GM21526 (cell line): Measurements from ENCODE around the gene KCTD10.
"Not testable (repeated sequence)": the region's sequence is repeated elsewhere in the genome, so short reads cannot be mapped to it uniquely, and the experiment has no call there.

ENCODE experiments used
- ATAC-seq: cut with Tn5 transposase; IDR thresholded peaks from one replicate; pipeline ENCODE4 v1.9.1; 2021; ENCODE audit warnings: moderate library complexity; ENCODE audit not compliant: unreplicated experiment, low FRiP score

The KCTD10 gene

GRCh38 chr12:109452489-109452888 is 24.6 kb downstream of the KCTD10 start:
- ATAC-seq: no peak

- no peak for ATAC-seq
Measured at GRCh38 chr12:109451400-109451799, 25.7 kb downstream of the KCTD10 start.

GRCh38 chr12:109450980-109451379 is 26.1 kb downstream of the KCTD10 start:
- ATAC-seq: no peak

GRCh38 chr12:109449845-109450532 is 27.1 kb downstream of the KCTD10 start:
- ATAC-seq: no peak

DNA sequence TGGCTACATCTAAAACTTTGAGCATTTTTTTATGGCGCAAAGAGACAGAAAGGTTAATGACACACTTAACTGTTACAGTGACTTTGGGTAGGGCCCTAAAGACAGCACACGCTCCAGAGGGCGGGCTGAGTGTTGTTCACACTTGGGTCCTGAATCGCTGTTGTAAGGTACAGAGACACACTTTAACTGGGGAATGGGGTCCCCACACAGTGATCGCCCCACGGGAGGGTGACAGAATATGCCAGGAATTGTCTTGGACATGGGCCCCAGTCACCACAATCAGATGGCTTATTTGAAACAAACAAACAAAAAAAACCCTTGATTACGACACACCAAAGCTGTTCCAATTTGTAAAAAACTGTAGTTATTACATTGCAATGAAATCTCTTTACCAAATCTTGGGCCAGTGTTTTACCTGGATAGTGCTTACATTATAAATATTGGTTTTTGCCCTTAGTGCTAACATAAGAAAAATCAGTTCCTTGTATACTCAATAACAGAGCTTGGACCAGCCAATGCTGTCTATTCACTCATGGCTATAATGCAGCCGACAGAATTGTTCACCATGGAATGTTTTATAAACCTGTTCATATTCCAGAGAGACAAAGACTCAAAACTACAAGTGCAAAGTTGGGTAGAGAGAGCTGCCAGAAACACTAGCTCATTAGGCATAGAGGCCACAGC is 28.3 kb downstream of the KCTD10 start:
- no peak for ATAC-seq

DNA sequence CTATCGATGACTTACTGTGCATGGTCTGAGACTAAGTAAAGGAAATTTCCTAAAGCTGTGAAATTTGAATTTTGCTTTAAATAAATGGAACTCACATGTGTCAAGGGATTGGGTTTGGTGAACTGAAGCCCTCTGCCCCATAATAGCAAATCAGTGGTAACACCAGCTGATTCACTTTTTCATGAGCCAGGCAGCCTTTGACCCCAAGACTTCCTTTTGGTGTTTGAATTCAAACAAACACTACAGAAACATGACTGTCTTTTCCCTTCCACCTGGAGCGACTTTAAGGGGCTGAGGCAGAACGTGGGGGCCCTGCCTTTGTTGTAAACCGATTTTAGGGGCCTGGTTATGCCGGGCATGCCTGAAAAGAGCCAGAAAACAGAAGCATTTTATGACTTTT is 28.8 kb downstream of the KCTD10 start:
- no peak for ATAC-seq

DNA sequence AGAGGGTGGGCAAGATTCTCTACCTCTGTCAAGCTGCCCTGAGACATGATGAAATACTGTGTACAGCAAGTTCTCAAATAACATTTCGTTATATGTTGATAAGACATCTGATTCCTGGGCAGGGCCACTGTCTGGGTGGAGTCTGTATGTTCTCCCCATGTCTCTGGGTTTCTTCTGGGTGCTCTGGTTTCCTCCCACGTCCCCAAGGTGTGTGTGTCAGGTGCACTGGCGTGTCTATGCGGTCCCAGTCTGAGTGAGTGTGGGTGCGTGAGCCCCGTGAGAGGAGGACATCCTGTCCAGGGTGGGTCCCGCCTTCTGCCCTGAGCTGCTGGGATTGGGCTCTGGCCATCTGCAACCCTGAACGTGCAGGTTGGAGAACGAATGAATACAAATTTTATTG is 29.6 kb downstream of the KCTD10 start:
- ATAC-seq: no peak

DNA sequence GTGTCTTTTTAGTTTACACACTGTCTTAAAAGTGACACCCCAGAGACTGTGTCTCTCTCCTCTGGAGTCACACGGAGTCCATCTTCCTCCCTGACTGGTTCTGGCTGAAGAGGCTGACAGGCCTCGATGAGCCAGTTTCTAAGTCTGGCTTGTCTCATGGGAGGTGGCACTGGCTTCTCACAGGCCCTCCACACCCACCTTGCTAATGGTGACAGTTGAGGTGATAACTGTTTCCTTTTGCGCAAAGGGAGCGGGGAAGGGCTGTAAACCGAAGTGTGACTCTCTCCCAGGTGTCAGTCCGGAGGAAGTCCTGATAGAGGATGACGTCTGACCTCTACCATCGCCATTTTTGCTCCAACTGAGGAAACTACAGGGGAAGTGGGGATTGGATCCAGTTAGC is 30.2 kb downstream of the KCTD10 start:
- no peak for ATAC-seq

DNA sequence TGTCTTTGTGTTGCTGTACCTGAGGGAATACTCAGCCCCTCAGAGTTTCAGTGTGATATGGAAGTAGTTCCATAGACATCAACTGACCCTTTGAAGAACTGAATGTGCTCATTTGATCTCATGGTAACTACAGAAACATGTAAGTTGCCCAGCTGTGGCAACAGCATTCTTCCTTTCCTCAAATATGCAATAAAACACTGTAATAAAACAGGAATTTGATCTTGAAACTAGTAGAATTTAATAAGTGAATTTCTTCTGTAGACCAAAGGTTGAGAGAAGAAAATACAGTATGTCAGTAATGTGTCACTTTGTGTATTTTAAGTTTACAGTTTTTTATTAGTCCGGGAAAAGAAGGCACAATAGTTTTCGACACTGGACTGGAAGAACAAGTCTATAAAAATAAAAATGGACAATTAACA is 31.9 kb downstream of the KCTD10 start:
- ATAC-seq: no peak

DNA sequence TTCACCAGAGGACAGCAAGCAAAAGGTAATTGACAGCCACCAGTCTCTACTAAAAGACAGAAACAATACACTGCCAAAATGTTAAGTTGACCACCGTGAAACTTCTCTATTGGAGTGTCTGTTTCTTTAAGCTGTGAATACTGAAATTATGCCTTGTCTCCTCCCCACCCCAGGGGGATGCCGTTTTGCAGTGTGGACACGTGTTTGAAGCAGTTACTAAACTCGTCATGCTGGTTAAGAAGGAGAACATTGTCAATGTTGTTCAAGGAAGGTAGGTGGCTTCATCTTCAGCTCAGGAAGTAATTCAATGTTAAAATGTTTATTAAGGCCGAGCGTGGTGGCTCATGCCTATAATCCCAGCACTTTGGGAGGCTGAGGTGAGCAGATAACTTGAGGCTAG is 32.8 kb downstream of the KCTD10 start:
- no peak for ATAC-seq

DNA sequence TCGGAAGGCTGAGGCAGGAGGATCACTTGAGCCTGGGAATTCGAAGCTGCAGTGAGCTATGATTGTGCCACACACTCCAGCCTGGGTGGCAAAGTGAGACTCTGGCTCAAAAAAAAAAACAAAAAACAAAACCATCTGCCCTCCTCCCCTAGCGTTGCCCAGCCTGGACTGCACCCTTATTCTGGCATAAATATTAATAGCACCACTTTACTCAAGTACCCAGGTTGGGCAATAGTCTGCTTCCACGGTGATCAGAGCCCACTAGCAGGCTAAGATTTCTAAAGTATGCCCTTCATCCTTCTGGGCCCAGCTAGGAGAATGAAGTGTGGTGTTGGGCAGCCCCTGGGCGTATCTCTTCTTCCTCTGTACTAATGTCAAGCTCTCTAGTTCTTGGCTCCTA is 33.3 kb downstream of the KCTD10 start:
- ATAC-seq: no peak

GRCh38 chr12:109440851-109441490 is 36.1 kb downstream of the KCTD10 start:
- no peak for ATAC-seq

DNA sequence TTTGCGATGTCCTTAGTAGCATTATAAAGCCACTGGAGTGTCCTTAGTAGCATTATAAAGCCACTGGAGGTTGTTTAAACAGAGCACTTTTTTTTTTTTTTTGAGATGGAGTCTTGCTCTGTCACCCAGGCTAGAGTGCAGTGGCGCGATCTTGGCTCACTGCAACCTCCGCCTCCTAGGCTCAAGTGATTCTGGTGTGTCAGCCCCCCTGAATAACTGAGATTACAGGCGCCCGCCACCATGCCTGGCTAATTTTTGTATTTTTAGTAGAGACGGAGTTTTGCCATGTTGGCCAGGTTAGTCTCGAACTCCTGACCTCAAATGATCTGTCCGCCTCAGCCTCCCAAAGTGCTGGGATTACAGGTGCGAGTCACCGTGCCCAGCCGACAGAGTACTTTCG is 37.1 kb downstream of the KCTD10 start:
- not testable (repeated sequence) for ATAC-seq

- no peak for ATAC-seq
Measured at GRCh38 chr12:109439181-109439580, 37.9 kb downstream of the KCTD10 start.

- no peak for ATAC-seq
Measured at GRCh38 chr12:109436188-109436560, 40.9 kb downstream of the KCTD10 start.

GRCh38 chr12:109435428-109436187 is 41.5 kb downstream of the KCTD10 start:
- no peak for ATAC-seq

GRCh38 chr12:109434582-109434981 is 42.5 kb downstream of the KCTD10 start:
- no peak for ATAC-seq

DNA sequence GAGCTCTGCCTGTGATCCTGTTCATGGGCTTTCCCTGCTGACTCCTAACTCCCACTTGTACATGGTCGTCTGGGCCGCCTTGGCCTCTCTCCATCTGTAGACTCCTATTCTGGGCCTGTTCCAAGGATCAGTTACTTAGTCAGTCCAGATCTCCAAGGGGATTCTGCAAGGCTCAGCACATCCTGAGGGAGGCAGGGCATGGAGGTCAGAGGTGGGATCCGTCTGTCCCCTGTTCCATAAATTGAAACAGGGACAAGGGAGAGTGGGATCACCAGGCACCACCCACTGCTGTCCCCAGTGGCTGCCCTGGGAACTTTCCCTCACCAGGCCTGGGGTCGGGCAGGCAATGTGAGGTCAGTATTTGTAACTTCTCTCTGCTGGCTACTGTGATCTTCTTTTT is 43.5 kb downstream of the KCTD10 start:
- no peak for ATAC-seq

- ATAC-seq: no peak
Measured at GRCh38 chr12:109432842-109433304, 44.2 kb downstream of the KCTD10 start.

DNA sequence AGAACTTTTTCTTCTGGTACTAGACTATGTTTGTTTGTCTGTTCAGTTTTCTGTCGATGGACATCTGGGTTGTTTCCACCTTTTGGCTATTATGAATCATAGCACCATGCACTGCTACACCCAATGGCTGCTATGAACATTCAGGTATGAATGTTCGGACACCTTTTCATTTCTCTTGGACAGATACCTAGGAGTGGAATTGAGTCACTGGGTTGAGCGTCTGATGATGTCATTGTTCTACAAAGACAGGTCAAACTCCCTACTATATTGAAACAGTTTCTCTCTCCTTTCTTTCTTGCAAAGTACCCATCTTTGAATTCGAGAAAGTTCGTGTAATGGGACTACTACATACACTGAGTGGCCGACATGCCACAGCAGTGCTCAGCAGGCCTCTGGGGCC is 44.7 kb downstream of the KCTD10 start:
- no peak for ATAC-seq

GRCh38 chr12:109430244-109430643 is 46.9 kb downstream of the KCTD10 start:
- no peak for ATAC-seq
